ENCODE measurements around the gene SPINK13. TPM values are rescaled to one million over a fixed set of nuclear protein-coding genes. Genes with fewer than 3 reads are reported as not detected.
"Not testable (repeated sequence)": the region's sequence is repeated elsewhere in the genome, so short reads cannot be mapped to it uniquely, and the experiment has no call there.

SPINK13 gene
- total RNA-seq = not detected

- no peak for DNase-seq (ENCODE audit: low spot score)
Measured at GRCh38 chr5:148268566-148268965, at the start of gene SPINK13. Gene SPINK13, plus strand, starts transcription at chr5:148268794. Its CDS starts 1,279 bp downstream, at chr5:148270073.

DNA sequence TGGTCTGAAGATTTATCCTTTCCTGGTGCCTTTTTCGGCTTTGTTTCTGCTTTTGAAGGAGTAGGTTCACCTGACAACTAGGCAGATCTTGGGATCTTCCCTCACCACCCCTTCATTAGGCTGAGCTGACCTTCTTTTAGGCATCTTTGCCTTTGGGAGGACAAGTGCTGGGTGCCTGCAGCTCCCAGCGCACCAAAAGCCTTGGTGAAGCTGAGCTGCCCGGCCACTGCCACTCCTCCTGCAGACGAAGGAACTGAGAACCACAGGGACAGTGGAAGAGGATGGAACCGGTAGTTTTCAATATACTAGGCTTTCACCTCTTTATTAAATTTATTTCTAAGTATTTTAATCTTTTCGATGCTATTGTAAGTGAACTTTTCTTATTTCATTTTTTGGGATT lies 47.1 kb upstream of the SPINK13 start:
- no peak for DNase-seq (ENCODE audit: low spot score)

DNA sequence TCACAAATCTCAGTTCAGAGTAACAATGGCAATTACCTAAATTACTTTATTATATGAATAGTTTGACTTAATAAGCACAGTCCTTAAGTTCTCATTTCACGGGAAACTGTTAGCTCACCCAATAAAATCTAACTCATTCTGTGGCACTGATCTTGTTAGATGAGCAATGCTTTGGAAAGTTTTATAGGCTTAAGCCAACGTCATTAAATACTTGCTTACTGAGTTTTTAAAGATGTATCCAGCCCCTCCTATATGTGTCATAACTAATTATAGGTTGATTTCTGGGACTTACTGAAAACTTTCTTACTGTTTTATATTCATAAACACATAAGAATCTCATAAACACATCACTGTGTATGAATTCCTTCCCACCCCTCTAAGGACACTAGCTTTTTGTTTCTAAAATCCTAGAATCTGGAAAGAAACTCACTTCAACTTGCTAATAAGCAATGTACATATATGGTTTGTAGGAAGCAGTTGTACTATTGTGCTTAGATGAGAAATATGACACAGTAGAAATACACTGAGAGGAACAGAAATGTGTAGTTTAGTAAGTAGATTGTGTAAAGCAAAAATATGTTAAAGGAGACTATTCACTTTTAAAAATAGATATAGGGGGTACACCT lies 44.4 kb upstream of the SPINK13 start:
- DNase-seq (ENCODE audit: low spot score) = no peak

DNA sequence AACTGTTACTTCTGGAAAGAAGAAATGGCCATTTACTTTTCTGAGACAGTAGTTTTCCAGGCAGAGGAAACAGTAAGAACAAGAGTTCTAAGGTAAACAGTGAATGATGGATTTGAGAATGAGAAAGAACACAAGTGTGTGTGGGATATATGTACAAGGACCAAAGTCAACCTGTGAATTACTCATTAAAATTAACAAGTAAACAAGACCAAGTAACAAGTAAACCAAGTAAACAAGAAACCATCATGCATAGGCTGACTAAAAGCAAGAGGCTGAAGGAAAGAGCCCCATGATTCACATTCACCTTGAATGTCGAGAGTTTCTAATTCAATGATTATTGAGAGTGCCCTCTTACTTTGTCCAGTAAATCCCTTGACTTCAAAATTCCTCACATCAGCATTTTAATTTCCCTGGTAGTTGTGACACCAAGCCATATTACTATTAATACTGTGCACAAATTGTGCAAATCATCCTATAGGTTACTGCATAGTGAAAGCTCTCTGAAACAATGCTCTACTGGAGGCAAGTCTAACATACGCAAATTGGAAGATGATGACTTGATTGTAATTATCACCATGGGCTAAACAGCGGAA lies 40.1 kb upstream of the SPINK13 start:
- DNase-seq (ENCODE audit: low spot score) = no peak

- no peak for DNase-seq (ENCODE audit: low spot score)
Measured at GRCh38 chr5:148229840-148230239, 38.8 kb upstream of the SPINK13 start.

- no peak for DNase-seq (ENCODE audit: low spot score)
Measured at GRCh38 chr5:148230240-148230639, 38.4 kb upstream of the SPINK13 start.

GRCh38 chr5:148237785-148238417 lies 30.7 kb upstream of the SPINK13 start:
- no peak for DNase-seq (ENCODE audit: low spot score)

DNA sequence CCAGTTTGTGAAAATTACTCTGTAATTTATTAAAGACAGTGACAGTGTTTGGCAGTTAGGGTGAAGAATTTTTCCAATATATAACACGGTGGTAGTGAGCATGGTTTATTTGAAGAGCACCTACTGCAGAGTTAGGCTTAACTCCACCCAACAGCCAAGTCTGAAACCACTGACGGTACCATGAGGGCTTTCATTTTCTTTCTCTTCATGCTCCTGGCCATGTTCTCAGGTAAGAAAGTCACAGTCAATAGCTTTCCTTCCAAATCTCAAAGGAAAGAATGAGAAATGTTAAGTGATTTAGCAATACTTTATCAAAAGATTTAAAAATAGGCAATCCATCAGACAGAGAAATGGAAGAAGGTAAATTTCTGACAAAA lies 30.2 kb upstream of the SPINK13 start, which contains the start of gene MARCOL:
TSS of gene MARCOL (plus strand) at position 108 of the 377 bp plus-strand sequence. CDS start at position 181, 73 bp downstream.
- DNase-seq (ENCODE audit: low spot score) = no peak

GRCh38 chr5:148248894-148249293 lies 19.7 kb upstream of the SPINK13 start:
- DNase-seq (ENCODE audit: low spot score) = no peak

DNA sequence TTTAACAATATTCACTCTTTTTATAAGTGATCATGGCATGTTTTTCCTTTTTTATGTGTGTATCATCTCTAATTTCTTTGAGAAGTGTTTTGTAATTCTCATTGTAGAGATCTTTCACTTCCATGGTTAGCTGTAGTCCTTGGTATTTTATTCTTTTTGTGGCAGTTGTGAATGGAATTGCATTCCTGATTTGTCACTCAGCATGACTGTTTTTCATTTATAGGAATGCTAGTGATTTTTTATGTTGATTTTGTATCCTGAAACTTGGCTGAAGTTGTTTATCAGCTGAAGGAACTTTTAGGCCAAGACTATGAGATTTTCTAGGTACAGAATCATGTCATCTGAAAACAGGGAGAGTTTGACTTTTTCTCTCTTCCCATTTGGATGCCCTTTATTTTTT lies 13.1 kb upstream of the SPINK13 start:
- no peak for DNase-seq (ENCODE audit: low spot score)

DNA sequence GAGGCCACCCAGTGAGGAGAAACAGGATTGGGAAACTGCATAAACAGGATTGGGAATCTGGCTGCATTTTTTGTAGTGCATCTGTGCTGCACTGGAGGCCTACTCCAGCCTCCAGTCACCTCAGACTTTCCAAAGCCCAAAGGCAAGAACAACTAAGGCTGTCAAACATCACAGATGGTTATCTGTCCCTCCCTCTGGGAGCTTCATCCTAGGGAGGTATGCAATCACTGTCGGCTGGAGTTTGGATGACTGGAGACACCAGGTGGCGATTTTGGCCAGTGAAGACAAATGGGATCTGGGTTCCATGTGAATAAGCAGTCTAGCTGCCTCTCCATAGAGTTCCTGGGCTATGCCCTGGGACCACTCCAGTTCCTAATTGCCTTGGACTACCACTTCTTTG lies 9.3 kb upstream of the SPINK13 start:
- DNase-seq (ENCODE audit: low spot score) = no peak

DNA sequence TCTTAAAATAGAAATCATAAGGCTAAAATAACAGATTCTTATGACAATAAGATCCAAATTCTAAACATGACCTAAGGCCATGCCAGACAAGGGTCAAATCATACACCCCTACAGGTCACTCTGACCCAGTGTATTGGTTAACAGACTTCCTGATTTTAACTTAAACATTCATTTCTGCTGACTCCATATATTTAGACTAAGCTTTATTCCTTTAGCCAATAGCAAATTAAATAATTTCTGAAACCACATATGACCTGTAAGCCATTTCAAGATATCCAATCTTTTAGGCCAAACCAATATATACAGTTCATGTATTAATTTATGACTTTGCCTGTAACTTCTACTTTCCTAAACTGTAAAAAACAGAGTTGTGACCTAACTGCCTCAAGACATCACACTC lies 7.4 kb upstream of the SPINK13 start:
- DNase-seq (ENCODE audit: low spot score) = no peak

DNA sequence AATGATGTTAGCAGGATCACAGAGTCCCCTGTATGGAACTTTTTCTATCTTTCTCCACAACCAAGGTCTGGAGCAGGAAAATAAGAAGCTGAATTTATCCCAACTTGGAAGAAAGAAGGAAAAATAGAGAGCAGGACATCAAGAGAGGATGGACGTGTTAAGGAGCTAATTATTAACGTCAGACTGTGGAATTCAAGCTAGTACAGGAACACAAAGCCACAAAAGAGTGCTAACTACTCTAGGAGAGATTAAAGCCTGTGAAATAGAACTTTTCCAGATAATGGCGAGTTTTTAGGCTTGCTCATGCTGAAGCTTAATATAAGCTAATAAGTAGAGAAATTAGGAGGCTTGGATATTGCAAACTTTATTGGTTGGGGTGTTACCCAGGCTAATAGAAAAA lies 632 bp upstream of the SPINK13 start:
- DNase-seq (ENCODE audit: low spot score) = no peak

- not testable (repeated sequence) for DNase-seq (ENCODE audit: low spot score)
Measured at GRCh38 chr5:148275129-148275528, 6.5 kb downstream of the SPINK13 start.

DNA sequence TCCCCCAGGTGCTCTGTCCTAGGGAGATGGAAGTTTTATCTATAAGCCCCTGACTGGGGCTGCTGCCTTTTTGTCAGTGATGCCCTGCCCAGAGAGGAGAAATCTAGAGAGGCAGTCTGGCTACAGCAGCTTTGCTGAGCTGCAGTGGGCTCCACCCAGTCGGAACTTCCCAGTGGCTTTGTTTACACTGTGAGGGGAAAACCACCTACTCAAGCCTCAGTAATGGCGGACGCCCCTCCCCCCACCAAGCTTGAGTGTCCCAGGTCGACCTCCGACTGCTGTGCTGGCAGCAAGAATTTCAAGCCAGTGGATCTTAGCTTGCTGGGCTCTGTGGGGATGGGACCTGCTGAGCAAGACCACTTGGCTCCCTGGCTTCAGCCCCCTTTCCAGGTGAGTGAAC lies 12.3 kb downstream of the SPINK13 start:
- not testable (repeated sequence) for DNase-seq (ENCODE audit: low spot score)

- not testable (repeated sequence) for DNase-seq (ENCODE audit: low spot score)
Measured at GRCh38 chr5:148281336-148281735, 12.7 kb downstream of the SPINK13 start.

DNA sequence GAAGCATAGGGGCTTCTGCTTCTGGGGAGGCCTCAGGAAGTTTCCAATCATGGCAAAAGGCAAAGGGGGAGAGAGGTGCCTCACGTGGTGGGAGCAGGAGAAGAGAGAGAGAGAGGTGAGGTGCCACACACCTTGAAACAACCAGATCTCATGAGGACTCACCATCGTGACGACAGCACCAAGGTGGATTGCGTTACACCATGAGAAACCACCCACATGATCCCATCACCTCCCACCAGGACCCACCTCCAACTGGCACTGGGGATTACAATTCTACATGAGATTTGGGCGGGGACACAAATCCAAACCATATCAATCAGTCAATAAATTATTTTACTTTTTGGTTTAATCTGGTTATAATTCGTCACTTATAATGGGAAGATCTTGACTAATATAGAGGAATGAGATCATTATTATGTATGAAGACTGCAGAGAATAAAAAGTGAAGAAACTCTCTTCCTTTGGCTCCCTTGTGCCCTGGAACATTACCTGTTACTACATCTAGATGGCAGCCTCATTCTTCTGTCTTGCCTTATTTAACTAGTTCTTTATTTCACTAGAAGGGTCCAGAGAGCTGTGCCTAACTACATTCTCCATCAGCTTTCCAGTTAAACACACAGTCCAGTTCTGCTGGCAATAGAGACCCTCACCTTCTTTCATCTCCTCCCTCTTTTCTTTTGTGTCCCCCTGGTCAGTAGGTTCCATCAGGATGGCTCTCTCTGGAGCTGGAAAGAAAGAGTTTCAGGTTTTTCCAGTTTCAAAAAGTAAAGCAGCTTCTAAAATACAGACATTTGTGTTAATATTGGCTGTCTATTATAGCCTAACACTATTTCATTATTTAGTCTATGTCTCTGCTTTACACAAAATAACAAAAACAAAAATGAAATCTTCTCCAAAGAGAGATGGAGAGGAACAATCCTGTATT lies 21.9 kb downstream of the SPINK13 start:
- no peak for DNase-seq (ENCODE audit: low spot score)

DNA sequence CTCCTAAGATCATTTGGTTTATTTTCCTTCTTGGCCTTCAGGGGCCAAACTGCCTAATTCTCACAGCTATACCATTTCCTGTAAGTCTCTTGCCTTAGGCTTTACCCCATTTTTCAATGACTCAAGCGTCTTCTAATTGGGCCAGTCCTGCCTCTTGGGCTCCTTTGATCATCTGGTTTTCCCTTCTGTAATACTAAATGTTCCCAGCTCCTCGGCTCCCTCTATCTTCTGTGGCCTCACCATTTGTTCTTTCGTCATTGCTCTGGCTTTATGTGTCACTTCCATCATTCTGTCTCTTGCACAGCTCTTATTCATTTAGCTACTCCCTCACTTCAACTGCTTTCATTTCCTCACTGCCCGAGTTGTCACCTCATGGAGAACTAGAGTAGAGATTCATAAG lies 29.1 kb downstream of the SPINK13 start:
- DNase-seq (ENCODE audit: low spot score) = no peak

DNA sequence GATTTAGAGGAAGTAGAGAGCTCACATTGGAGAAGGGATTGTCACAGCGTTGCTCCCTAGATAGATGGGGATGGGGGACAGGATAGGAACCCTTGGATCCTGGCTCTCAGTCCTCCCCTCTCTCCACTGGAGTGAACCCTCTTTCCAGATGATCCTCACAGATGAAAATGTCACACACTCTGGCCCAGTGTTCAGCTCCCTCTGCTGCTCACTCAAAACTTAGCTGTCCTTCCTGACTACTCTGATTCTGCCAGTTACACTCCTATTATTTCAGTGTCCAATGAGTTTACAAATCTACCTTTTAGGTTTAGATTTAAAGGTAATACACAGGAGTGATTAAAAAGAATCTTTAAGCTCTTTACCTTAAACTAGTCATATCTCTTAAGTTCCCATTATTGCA lies 37.9 kb downstream of the SPINK13 start:
- DNase-seq (ENCODE audit: low spot score) = no peak

GRCh38 chr5:148309019-148309418 lies 40.4 kb downstream of the SPINK13 start:
- no peak for DNase-seq (ENCODE audit: low spot score)

GRCh38 chr5:148309746-148310145 lies 41.2 kb downstream of the SPINK13 start:
- DNase-seq (ENCODE audit: low spot score) = no peak

DNA sequence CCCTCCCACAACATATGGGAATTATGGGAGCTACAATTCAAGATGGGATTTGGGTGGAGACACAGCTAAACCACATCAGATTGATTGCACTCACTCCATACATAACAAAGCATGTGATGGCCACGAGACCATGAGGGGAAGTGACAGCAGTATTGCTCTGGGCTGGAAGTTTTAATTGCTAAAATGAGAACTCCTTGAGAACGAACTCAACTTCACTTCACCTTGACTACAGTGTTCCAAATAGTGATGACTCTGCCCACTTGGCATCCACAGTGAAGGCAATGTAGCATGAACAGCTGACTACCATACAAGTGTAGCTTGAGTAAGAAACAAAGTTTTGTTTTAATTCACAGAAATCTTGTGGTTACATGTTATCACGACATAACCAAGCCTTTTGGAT lies 42.9 kb downstream of the SPINK13 start:
- DNase-seq (ENCODE audit: low spot score) = no peak
